ENCODE measurements around the gene TARM1.
"Not testable (repeated sequence)": the region's sequence is repeated elsewhere in the genome, so short reads cannot be mapped to it uniquely, and the experiment has no call there.

The TARM1 gene

GRCh38 chr19:54099903-54100255 lies 18.7 kb upstream of the TARM1 start:
- DNase-seq (ENCODE audit: low spot score) = not testable (repeated sequence)

GRCh38 chr19:54099190-54099902 lies 18.2 kb upstream of the TARM1 start:
- DNase-seq (ENCODE audit: low spot score) = no peak

- DNase-seq (ENCODE audit: low spot score) = no peak
These were observed 15.5 kb upstream of the TARM1 start for GRCh38 chr19:54096617-54097106.

GRCh38 chr19:54095859-54096616 lies 14.9 kb upstream of the TARM1 start:
- peak; percentile 7 for DNase-seq (ENCODE audit: low spot score)

GRCh38 chr19:54095136-54095858 lies 14.1 kb upstream of the TARM1 start:
- DNase-seq (ENCODE audit: low spot score) = no peak

- no peak for DNase-seq (ENCODE audit: low spot score)
These were observed 13.3 kb upstream of the TARM1 start for GRCh38 chr19:54094426-54095000.

- DNase-seq (ENCODE audit: low spot score) = no peak
These were observed 3.2 kb upstream of the TARM1 start for GRCh38 chr19:54084410-54084809.

- no peak for DNase-seq (ENCODE audit: low spot score)
These were observed 3.8 kb downstream of the TARM1 start for GRCh38 chr19:54077334-54077733.

GRCh38 chr19:54074851-54075250 lies 6.3 kb downstream of the TARM1 start:
- DNase-seq (ENCODE audit: low spot score) = no peak

GRCh38 chr19:54073829-54074228 lies 7.3 kb downstream of the TARM1 start:
- no peak for DNase-seq (ENCODE audit: low spot score)

GRCh38 chr19:54069470-54069869 lies 11.7 kb downstream of the TARM1 start:
- DNase-seq (ENCODE audit: low spot score) = no peak

GRCh38 chr19:54063350-54064116 lies 17.6 kb downstream of the TARM1 start, which contains the start of gene VSTM1:
Gene VSTM1, minus strand, starts transcription at chr19:54063897. Its CDS starts 120 bp downstream, at chr19:54063777.
- no peak for DNase-seq (ENCODE audit: low spot score)

GRCh38 chr19:54062643-54063042 lies 18.5 kb downstream of the TARM1 start:
- no peak for DNase-seq (ENCODE audit: low spot score)

GRCh38 chr19:54047616-54048015 lies 33.5 kb downstream of the TARM1 start:
- DNase-seq (ENCODE audit: low spot score) = no peak

GRCh38 chr19:54045771-54046170 lies 35.4 kb downstream of the TARM1 start:
- no peak for DNase-seq (ENCODE audit: low spot score)

- DNase-seq (ENCODE audit: low spot score) = no peak
These were observed 38.2 kb downstream of the TARM1 start for GRCh38 chr19:54042989-54043388.

GRCh38 chr19:54041969-54042606 lies 39.1 kb downstream of the TARM1 start:
- no peak for DNase-seq (ENCODE audit: low spot score)

- no peak for DNase-seq (ENCODE audit: low spot score)
These were observed 41.2 kb downstream of the TARM1 start for GRCh38 chr19:54040003-54040402.

- DNase-seq (ENCODE audit: low spot score) = not testable (repeated sequence)
These were observed 44.6 kb downstream of the TARM1 start for GRCh38 chr19:54036542-54036941.

GRCh38 chr19:54035215-54036178 lies 45.7 kb downstream of the TARM1 start:
- DNase-seq (ENCODE audit: low spot score) = no peak

Data from LoVo (cell line).